HG02588 (cell line): ENCODE results near the gene HDDC3.

ENCODE experiments used
- ATAC-seq: cut with Tn5 transposase; IDR thresholded peaks from one replicate; pipeline ENCODE4 v1.9.1; 2021; ENCODE audit warnings: mild to moderate bottlenecking, moderate library complexity; ENCODE audit not compliant: unreplicated experiment

The HDDC3 gene

DNA sequence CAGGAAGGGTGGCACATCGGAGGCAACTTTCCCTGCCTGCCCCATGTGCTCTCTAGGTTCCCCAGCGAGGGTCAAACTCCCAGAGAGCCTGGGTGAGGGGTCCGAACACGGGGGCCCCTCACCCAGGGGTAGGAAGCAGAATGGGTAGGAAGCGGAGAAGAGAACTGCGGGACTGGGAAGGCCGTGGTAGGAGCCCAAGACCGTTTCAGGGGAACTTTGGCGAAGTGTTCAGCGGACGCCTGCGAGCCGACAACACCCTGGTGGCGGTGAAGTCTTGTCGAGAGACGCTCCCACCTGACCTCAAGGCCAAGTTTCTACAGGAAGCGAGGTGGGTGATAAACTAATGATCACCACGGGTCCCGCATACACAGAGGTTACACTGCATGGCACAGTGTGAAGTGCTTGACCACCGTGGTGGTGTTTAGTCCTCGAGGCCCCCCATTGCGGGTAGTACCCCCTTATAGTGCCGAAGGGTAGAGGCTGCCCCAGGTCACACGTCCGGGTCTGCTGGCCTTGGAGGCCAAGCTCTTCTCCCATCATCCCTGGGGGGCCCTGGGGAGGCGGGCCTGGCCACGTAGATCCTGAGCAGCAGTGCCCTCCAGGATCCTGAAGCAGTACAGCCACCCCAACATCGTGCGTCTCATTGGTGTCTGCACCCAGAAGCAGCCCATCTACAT is 39.7 kb downstream of the HDDC3 start:
- no peak for ATAC-seq

DNA sequence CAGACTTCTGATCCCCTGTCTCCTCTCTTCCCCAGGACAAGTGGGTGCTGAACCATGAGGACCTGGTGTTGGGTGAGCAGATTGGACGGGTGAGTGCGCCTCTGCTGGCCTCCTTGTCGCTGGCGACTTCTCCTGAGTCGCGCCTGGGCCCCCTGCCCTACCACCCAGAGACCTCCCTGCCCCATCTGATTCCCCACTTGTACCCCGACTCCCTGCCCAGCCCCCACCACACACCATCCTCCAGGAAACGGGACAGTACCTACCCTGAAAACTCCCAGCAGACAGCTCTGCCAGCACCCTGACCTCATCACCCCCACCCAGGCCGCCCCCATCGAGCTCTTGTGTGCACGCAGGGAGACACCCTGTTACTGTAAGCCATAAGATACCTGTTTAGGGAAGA is 40.3 kb downstream of the HDDC3 start:
- no peak for ATAC-seq

DNA sequence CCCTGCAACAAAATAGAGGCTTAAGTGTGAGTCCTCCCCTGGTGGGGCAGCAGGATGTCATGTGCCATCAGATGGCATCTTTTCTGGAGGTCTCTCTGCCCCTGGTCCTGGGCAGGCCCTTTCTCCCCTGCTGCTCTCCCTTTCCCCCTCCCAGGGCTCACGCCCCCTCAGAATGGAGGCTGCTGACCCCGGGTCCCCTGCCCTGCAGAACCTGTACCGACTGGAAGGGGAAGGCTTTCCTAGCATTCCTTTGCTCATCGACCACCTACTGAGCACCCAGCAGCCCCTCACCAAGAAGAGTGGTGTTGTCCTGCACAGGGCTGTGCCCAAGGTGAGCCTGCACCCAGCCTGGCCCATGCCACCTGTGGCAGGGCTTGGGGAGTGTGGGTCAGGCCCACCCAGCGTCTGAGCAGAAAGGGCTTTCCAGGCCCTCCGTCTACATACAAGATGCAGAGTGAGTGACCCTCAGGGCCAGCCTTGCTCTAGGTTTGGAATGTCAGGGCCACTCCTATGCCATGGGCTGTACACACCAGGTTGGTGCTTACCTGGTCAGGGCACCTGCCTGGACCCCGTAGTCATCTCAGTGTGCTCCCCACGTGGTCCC is 40.9 kb downstream of the HDDC3 start:
- no peak for ATAC-seq

DNA sequence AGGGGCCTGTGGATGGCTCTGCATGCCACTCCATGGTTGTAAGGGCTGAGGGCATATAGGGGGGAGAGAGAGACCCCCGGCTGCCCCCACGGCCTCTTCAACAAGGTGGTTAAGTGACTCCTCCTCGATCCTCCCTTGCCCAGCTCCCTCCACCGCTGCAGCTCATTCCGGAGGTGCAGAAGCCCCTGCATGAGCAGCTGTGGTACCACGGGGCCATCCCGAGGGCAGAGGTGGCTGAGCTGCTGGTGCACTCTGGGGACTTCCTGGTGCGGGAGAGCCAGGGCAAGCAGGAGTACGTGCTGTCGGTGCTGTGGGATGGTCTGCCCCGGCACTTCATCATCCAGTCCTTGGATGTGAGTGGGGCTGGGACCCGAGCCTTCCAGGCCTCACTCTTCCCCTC is 41.5 kb downstream of the HDDC3 start:
- ATAC-seq: no peak

DNA sequence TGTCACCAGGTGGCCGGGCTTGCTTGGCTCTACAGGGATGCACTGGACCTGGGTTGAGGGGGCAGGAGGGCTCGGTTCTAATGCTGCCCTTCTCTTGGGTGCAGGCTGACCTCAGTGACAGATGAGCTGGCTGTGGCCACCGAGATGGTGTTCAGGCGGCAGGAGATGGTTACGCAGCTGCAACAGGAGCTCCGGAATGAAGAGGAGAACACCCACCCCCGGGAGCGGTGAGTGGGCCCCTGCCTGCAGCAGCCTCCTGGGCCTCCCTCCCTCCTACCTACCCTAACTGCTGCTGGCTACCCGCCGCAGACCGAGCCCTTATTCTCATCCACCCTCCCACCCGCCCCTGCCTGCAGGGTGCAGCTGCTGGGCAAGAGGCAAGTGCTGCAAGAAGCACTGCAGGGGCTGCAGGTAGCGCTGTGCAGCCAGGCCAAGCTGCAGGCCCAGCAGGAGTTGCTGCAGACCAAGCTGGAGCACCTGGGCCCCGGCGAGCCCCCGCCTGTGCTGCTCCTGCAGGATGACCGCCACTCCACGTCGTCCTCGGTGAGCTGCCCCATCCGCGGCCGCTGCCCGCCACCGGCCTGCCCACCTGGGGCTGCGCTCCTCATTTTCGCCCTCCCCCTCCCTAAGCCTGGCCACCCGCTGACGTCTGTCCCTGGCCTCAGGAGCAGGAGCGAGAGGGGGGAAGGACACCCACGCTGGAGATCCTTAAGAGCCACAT is 42.5 kb downstream of the HDDC3 start:
- no peak for ATAC-seq

DNA sequence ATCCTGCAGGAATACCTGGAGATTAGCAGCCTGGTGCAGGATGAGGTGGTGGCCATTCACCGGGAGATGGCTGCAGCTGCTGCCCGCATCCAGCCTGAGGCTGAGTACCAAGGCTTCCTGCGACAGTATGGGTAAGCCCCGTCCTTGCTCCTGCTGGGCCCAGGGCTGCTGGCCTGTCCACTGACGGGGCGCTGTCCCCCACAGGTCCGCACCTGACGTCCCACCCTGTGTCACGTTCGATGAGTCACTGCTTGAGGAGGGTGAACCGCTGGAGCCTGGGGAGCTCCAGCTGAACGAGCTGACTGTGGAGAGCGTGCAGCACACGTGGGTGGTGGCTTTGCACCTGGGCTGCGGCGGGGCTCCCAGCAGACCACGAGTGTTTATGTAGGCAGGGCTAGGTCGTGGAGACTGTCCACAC is 43.0 kb downstream of the HDDC3 start:
- no peak for ATAC-seq

DNA sequence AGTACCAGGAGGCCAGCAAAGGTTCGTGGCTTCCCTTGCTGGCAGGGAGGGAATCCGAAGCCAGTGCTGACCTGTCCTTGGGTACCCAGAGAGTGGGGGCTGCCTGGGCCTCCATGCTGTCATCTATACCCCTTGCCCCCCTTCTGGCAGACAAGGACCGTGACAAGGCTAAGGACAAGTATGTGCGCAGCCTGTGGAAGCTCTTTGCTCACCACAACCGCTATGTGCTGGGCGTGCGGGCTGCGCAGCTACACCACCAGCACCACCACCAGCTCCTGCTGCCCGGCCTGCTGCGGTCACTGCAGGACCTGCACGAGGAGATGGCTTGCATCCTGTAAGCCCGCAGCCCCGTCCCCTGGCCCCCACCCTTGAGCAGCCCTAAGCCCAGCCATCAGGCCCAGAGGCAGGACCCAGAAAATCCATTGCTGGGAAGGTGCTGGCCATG is 45.3 kb downstream of the HDDC3 start:
- no peak for ATAC-seq

DNA sequence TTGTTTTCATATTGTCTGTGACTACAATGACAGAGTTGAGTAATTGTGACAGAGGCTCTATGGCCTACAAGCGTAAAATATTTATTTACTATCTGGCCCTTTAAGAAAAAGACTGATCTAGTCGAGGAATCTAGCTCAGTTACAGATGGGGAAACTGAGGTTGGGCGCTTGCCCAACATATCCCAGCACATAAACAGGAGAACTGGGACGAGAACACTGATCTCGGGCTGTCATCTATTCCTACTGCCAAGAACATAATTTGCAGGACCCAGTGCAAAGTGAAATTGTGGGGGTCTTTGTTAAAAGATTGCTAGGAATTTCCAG is 46.1 kb downstream of the HDDC3 start:
- no peak for ATAC-seq

DNA sequence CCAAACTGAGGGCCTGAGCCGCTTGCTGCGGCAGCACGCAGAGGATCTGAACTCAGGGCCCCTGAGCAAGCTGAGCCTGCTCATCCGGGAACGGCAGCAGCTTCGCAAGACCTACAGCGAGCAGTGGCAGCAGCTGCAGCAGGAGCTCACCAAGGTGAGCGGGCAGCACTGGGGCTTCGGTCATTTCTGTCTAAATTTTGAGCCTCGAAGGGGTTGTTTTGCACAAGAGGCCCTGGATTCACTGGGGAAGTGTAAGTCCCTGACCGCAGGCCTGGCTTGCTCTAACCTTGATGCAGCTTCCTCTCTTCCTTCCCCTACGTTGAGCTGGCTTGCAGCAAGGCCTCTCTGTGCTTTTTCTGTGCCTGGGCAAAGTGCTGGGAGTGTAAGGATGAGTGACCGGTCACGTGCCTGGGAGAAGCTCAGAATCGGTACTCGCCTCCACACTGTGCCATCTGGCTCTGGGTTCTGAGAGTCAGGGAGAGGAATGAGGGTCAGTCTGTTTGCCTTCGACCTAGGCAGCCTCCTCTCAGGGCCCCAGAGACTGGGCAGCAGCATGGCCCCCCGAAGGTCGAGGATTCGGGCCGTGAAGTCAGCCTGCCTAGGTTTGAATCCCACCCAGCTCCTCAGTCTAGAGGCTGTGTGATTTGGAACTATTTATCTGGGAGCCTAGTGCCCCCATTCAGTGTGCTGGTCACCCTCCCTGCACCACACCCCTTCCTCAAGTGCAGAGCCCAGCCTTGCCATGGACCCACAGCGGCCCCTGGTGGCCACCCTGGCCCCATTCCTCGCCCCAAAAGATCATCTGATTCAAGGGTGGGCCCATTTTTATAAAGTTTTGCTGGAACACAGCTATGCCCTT is 46.7 kb downstream of the HDDC3 start:
- no peak for ATAC-seq

DNA sequence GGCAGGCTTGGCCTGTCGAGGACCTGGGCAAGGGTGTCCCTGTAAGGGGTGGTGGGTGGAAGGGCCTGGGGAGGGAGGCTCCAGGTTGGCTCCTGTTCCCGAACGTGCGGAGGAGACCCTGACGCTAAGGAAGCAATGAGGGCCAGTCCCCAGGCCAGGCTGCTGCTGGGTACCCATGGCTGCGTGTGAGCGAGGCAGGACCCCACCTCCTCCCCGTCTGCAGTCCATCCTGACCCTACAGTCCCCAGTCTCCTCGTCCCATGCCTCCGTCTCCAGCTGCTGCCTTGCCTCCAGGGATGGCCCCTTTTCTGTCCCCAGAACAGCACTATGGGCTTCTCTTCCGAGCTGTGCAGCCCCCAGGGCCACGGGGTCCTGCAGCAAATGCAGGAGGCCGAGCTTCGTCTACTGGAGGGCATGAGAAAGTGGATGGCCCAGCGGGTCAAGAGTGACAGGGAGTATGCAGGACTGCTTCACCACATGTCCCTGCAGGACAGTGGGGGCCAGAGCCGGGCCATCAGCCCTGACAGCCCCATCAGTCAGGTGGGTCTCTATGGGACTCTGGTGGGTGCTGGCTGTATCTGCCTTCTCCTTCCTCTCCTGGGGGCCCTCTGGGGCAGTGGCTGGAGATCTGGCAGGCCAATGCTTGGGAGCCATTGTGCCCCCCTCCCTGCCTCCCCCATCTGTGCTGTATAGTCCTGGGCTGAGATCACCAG is 47.5 kb downstream of the HDDC3 start:
- no peak for ATAC-seq

DNA sequence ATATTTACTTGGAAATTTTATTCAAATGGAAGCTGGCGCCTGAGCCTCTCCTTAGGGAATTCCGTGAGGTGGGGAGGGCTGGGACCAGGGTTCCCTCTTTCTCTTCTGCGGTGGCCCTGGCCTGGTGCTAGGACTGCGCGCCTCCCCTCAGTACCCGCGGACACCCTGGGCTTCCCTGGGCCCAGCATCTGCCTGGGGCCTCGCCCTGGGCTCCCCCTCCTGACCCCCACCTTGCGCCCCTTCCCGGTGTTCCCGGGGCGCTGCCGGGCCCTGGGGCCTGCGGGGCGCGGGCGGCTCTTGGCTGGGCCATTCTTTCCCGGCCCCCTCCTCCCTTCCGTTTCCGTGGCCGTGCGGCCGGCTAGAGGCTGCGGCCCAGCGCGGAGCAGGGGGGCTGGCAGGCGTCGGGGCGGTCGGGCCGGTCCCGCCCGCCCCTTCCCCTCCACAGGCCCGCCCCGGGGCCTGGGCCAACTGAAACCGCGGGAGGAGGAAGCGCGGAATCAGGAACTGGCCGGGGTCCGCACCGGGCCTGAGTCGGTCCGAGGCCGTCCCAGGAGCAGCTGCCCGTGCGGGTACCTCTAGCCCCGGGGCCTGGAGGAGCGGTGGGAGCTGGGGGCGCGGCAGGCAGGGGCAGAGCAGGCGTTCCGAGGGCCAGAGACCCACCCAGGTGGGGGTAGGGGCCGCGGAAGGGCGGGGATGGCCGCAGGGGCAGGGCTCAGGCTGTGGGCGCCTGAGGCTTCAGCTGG is 48.2 kb downstream of the HDDC3 start, which contains the start of gene FES:
Gene FES (plus strand): TSS at position 529 of the 743 bp plus-strand sequence. CDS start 542 bp downstream, outside the sequence.
- ATAC-seq: no peak

DNA sequence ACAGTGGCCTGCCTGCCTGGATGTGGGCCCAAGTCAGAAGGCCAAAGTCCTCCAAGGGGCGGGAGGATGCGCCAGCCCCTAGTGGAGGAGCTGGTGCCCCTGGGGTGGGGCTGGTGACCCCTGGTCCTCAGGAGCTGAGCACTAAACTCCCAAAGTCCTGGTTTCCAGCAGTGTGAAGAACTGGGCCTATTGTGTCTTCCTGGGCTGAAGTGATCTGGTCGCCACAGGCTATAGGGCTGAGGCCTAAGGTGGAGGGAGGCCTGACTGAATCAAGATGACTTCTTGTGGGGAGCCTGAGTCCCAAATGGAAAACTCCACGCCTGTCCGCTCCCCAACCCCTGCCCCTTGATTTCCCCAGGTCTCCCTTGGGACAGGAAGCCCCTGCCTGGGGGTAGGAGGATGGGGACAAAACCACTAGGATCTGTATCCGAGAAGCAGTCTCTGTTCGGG is 48.8 kb downstream of the HDDC3 start:
- ATAC-seq: no peak

DNA sequence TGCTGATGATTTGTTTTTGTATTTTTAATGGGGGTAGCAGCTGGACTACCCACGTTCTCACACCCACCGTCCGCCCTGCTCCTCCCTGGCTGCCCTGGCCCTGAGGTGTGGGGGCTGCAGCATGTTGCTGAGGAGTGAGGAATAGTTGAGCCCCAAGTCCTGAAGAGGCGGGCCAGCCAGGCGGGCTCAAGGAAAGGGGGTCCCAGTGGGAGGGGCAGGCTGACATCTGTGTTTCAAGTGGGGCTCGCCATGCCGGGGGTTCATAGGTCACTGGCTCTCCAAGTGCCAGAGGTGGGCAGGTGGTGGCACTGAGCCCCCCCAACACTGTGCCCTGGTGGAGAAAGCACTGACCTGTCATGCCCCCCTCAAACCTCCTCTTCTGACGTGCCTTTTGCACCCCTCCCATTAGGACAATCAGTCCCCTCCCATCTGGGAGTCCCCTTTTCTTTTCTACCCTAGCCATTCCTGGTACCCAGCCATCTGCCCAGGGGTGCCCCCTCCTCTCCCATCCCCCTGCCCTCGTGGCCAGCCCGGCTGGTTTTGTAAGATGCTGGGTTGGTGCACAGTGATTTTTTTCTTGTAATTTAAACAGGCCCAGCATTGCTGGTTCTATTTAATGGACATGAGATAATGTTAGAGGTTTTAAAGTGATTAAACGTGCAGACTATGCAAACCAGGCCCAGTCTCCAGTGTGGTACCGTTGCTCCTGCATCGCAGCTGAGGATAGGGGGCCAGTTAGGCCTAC is 49.4 kb downstream of the HDDC3 start:
- ATAC-seq: no peak

DNA sequence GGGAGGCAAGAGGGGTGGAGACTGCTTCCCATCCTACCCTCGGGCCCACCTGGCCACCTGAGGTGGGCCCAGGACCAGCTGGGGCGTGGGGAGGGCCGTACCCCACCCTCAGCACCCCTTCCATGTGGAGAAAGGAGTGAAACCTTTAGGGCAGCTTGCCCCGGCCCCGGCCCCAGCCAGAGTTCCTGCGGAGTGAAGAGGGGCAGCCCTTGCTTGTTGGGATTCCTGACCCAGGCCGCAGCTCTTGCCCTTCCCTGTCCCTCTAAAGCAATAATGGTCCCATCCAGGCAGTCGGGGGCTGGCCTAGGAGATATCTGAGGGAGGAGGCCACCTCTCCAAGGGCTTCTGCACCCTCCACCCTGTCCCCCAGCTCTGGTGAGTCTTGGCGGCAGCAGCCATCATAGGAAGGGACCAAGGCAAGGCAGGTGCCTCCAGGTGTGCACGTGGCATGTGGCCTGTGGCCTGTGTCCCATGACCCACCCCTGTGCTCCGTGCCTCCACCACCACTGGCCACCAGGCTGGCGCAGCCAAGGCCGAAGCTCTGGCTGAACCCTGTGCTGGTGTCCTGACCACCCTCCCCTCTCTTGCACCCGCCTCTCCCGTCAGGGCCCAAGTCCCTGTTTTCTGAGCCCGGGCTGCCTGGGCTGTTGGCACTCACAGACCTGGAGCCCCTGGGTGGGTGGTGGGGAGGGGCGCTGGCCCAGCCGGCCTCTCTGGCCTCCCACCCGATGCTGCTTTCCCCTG is 50.2 kb downstream of the HDDC3 start:
- ATAC-seq: no peak

DNA sequence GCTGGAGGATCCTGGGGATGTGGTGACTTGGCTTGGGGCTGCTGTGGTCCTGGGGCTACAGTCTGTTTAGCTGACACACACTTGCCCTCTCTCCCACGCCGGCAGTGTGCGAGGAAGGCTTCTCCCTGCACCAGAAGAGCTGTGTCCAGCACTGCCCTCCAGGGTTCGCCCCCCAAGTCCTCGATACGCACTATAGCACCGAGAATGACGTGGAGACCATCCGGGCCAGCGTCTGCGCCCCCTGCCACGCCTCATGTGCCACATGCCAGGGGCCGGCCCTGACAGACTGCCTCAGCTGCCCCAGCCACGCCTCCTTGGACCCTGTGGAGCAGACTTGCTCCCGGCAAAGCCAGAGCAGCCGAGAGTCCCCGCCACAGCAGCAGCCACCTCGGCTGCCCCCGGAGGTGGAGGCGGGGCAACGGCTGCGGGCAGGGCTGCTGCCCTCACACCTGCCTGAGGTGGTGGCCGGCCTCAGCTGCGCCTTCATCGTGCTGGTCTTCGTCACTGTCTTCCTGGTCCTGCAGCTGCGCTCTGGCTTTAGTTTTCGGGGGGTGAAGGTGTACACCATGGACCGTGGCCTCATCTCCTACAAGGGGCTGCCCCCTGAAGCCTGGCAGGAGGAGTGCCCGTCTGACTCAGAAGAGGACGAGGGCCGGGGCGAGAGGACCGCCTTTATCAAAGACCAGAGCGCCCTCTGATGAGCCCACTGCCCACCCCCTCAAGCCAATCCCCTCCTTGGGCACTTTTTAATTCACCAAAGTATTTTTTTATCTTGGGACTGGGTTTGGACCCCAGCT is 51.0 kb downstream of the HDDC3 start:
- ATAC-seq: no peak

DNA sequence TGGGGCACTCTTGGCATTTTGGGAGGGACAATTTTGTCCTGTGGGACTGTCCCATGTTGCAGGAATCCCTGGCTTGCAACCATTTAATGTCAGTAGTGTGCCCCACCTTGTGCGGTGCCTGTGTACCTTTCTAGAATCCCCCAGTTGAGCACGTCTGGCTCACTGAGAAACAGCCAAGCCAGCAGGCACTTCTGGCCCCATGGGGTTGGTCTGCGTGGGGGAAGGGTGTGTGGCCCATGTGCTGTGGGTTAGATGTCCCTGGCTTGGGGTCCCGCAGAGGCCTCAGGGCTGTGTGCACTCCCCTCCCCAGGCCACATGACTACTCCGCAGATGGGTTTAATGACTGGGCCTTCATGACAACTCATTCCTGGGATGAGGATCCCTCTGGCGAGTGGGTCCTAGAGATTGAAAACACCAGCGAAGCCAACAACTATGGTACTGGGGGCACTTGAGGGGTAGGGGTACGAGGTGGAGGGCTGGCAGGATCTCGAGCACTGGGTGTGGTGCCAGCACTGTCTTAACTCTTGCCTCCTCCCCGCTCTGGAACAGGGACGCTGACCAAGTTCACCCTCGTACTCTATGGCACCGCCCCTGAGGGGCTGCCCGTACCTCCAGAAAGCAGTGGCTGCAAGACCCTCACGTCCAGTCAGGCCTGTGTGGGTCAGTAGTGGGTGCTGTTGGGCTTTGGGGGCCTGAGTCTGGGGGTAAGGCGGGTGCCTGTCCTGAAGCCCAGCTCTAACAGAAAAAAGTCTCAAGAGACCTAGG is 51.8 kb downstream of the HDDC3 start:
- ATAC-seq: no peak
